ENCODE results near the gene HMG20A.

HMG20A gene

GRCh38 chr15:77503240-77503639 lies 82.6 kb downstream of the HMG20A start:
- no peak for TF ChIP-seq ESRRG (CRISPR knock-in tag; IDR thresholded peaks at IDR 0.05)
- TF ChIP-seq PATZ1 (CRISPR knock-in tag; IDR thresholded peaks at IDR 0.05; ENCODE audit: borderline replicate concordance) = no peak
- TF ChIP-seq ZFP30 (CRISPR knock-in tag; IDR thresholded peaks at IDR 0.05) = no peak
- no peak for TF ChIP-seq BACH2 (CRISPR knock-in tag; IDR thresholded peaks at IDR 0.05; ENCODE audit: borderline replicate concordance)
- no peak for TF ChIP-seq ZNF70 (CRISPR knock-in tag; IDR thresholded peaks at IDR 0.05)
- no peak for TF ChIP-seq OSR1 (CRISPR knock-in tag; IDR thresholded peaks at IDR 0.05)
- TF ChIP-seq TOX (CRISPR knock-in tag; IDR thresholded peaks at IDR 0.05; ENCODE audit: borderline replicate concordance) = no peak
- TF ChIP-seq TSHZ2 (CRISPR knock-in tag; IDR thresholded peaks at IDR 0.05) = no peak
- no peak for TF ChIP-seq CREB5 (CRISPR knock-in tag; IDR thresholded peaks at IDR 0.05; ENCODE audit: low read depth)
- TF ChIP-seq TCF4 (CRISPR knock-in tag; IDR thresholded peaks at IDR 0.05; ENCODE audit: borderline replicate concordance) = no peak
- no peak for TF ChIP-seq ZC3H10 (CRISPR knock-in tag; IDR thresholded peaks at IDR 0.05)
- no peak for TF ChIP-seq ARNTL (CRISPR knock-in tag; IDR thresholded peaks at IDR 0.05; ENCODE audit: borderline replicate concordance, low read depth)
- no peak for TF ChIP-seq ZNF565 (CRISPR knock-in tag; conservative IDR thresholded peaks at IDR 0.05; ENCODE audit: low read depth)
- TF ChIP-seq CSRNP3 (CRISPR knock-in tag; IDR thresholded peaks at IDR 0.05) = no peak
- no peak for TF ChIP-seq GLIS3 (CRISPR knock-in tag; IDR thresholded peaks at IDR 0.05)
- TF ChIP-seq ZFP3 (CRISPR knock-in tag; IDR thresholded peaks at IDR 0.05) = no peak
- no peak for ATAC-seq

GRCh38 chr15:77503764-77504163 lies 83.1 kb downstream of the HMG20A start:
- TF ChIP-seq ARNTL (CRISPR knock-in tag; IDR thresholded peaks at IDR 0.05; ENCODE audit: borderline replicate concordance, low read depth) (no peak), CSRNP3 (CRISPR knock-in tag; IDR thresholded peaks at IDR 0.05) (no peak), TSHZ2 (CRISPR knock-in tag; IDR thresholded peaks at IDR 0.05) (no peak), PATZ1 (CRISPR knock-in tag; IDR thresholded peaks at IDR 0.05; ENCODE audit: borderline replicate concordance) (no peak), ISL1 (CRISPR knock-in tag; IDR thresholded peaks at IDR 0.05) (no peak), ZNF8 (CRISPR knock-in tag; IDR thresholded peaks at IDR 0.05) (no peak), CREB5 (CRISPR knock-in tag; IDR thresholded peaks at IDR 0.05; ENCODE audit: low read depth) (no peak), POU6F1 (CRISPR knock-in tag; IDR thresholded peaks at IDR 0.05; ENCODE audit: borderline replicate concordance, low read depth) (no peak), ESRRG (CRISPR knock-in tag; IDR thresholded peaks at IDR 0.05) (no peak), SNAI2 (CRISPR knock-in tag; IDR thresholded peaks at IDR 0.05) (no peak), GLIS3 (CRISPR knock-in tag; IDR thresholded peaks at IDR 0.05) (no peak), ZNF565 (CRISPR knock-in tag; conservative IDR thresholded peaks at IDR 0.05; ENCODE audit: low read depth) (no peak), CSDC2 (CRISPR knock-in tag; IDR thresholded peaks at IDR 0.05) (no peak), TOX (CRISPR knock-in tag; IDR thresholded peaks at IDR 0.05; ENCODE audit: borderline replicate concordance) (no peak)

More at GRCh38 chr15:77503764-77504163, 83.1 kb downstream of the HMG20A start:
- ATAC-seq = no peak

All from SK-N-SH treated with all-trans-retinoic acid at 6 μM for 48 hours (cell line).